GM18907 (cell line): ENCODE data around the gene STK32A.
A peak's percentile ranks its signal among the peaks of the same experiment; 100 is the strongest.

Experiments used
- ATAC-seq: cut with Tn5 transposase; IDR thresholded peaks from one replicate; pipeline ENCODE4 v1.9.1; 2021; ENCODE audit warnings: mild to moderate bottlenecking, moderate library complexity; ENCODE audit not compliant: unreplicated experiment

The STK32A gene

GRCh38 chr5:147388184-147389108, 153.6 kb downstream of the STK32A start:
- ATAC-seq = no peak

- no peak for ATAC-seq
Measured at GRCh38 chr5:147390654-147391225, 155.9 kb downstream of the STK32A start.

GRCh38 chr5:147391781-147392180, 157.0 kb downstream of the STK32A start:
- peak; percentile 95 for ATAC-seq

GRCh38 chr5:147393874-147394672, 159.2 kb downstream of the STK32A start:
- ATAC-seq = no peak

- no peak for ATAC-seq
Measured at GRCh38 chr5:147396070-147396823, 161.4 kb downstream of the STK32A start.

- ATAC-seq = no peak
Measured at GRCh38 chr5:147397616-147398015, 162.8 kb downstream of the STK32A start.

GRCh38 chr5:147398860-147399259, 164.0 kb downstream of the STK32A start:
- ATAC-seq = no peak

GRCh38 chr5:147400126-147400809, 165.4 kb downstream of the STK32A start:
- ATAC-seq = no peak

GRCh38 chr5:147400881-147401280, 166.1 kb downstream of the STK32A start:
- ATAC-seq = no peak

- ATAC-seq = peak; percentile 98
Measured at GRCh38 chr5:147403651-147404640, 169.1 kb downstream of the STK32A start.

GRCh38 chr5:147404706-147405105, 169.9 kb downstream of the STK32A start:
- peak; percentile 36 for ATAC-seq

GRCh38 chr5:147406636-147407035, 171.8 kb downstream of the STK32A start:
- ATAC-seq = no peak

- no peak for ATAC-seq
Measured at GRCh38 chr5:147407094-147407681, 172.4 kb downstream of the STK32A start.

GRCh38 chr5:147408980-147409379, 174.2 kb downstream of the STK32A start:
- no peak for ATAC-seq

GRCh38 chr5:147410496-147411358, 175.9 kb downstream of the STK32A start:
- ATAC-seq = no peak

- ATAC-seq = no peak
Measured at GRCh38 chr5:147411359-147412319, 176.8 kb downstream of the STK32A start.
